HG03135 (cell line): ENCODE measurements around the gene CCM2L.

Source experiments
- ATAC-seq: cut with Tn5 transposase; IDR thresholded peaks from one replicate; pipeline ENCODE4 v1.9.1; 2021; ENCODE audit warnings: mild to moderate bottlenecking, moderate library complexity; ENCODE audit not compliant: unreplicated experiment

Gene CCM2L

GRCh38 chr20:31992086-31992485 lies 18.2 kb upstream of the CCM2L start:
- no peak for ATAC-seq

- no peak for ATAC-seq
Measured at GRCh38 chr20:31996996-31997395, 13.2 kb upstream of the CCM2L start.

GRCh38 chr20:31998246-31998645 lies 12.0 kb upstream of the CCM2L start:
- ATAC-seq: no peak

- no peak for ATAC-seq
Measured at GRCh38 chr20:32003325-32003724, 6.9 kb upstream of the CCM2L start.

- ATAC-seq: no peak
Measured at GRCh38 chr20:32004963-32005362, 5.3 kb upstream of the CCM2L start.

GRCh38 chr20:32006053-32006452 lies 4.2 kb upstream of the CCM2L start:
- ATAC-seq: no peak

- no peak for ATAC-seq
Measured at GRCh38 chr20:32006841-32007786, 3.1 kb upstream of the CCM2L start.

GRCh38 chr20:32007787-32008616 lies 2.2 kb upstream of the CCM2L start:
- ATAC-seq: no peak

GRCh38 chr20:32009564-32009963 lies 674 bp upstream of the CCM2L start:
- no peak for ATAC-seq

GRCh38 chr20:32010666-32011065 lies 428 bp downstream of the CCM2L start:
- ATAC-seq: no peak

GRCh38 chr20:32012159-32012688 lies 2.0 kb downstream of the CCM2L start:
- no peak for ATAC-seq

- no peak for ATAC-seq
Measured at GRCh38 chr20:32013326-32013725, 3.1 kb downstream of the CCM2L start.

- ATAC-seq: no peak
Measured at GRCh38 chr20:32017711-32018251, 7.5 kb downstream of the CCM2L start.

GRCh38 chr20:32018269-32019155 lies 8.3 kb downstream of the CCM2L start:
- no peak for ATAC-seq

GRCh38 chr20:32019156-32019510 lies 8.9 kb downstream of the CCM2L start:
- ATAC-seq: no peak

GRCh38 chr20:32019563-32020463 lies 9.6 kb downstream of the CCM2L start:
- ATAC-seq: no peak

GRCh38 chr20:32021091-32021490 lies 10.9 kb downstream of the CCM2L start:
- no peak for ATAC-seq

GRCh38 chr20:32024683-32025295 lies 14.6 kb downstream of the CCM2L start:
- no peak for ATAC-seq

GRCh38 chr20:32027643-32028042 lies 17.4 kb downstream of the CCM2L start:
- ATAC-seq: no peak
